NCI-H1930 (cell line): ENCODE results near the gene KCNA5.

Experiments used
- DNase-seq, 2 experiments: peaks; one replicate each; lab custom pipeline; 2025; lab: John Stamatoyannopoulos, UW

The KCNA5 gene

GRCh38 chr12:5064913-5065490 is 21.3 kb downstream of the KCNA5 start:
- DNase-seq, result no peak

GRCh38 chr12:5066251-5066650 is 22.6 kb downstream of the KCNA5 start:
- DNase-seq, result no peak

DNA sequence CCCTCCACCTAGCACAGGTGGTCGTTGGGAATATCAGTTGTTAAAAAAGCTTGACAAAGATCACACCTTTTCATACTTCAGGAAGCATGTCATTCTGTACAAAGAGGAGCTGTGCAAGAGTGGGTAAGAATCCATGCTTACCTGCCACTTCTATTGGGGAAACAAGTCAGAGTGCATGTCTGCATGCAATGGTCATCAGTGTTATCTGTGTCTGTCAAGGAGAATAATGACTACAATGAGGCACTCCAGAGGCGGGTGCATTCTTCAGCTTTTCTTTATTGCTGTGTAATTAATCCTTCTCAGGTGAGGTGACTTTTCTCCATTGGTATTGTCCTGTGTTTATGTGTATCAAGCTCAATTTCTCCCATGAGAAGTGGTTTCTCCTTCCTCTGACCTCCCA is 24.4 kb downstream of the KCNA5 start:
- no peak for DNase-seq

DNA sequence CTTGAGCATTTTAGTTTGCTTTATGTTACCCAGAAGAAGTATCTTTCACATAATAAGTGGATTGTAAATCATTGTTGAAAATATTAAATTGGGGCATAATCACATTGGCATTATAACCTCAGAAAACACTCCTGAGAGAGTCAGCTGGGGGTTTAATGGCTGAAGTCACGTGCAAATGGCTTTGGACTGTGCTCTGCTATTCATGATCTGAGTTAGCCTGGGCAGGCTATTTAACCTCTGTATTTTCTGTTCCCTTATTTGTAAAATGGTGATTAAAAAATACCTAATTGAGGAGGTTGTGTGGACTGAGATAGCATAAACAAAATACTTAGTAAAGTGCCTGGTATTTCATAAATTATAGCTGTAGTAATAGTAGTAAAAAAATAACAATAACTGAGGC is 24.9 kb downstream of the KCNA5 start:
- no peak for DNase-seq

- no peak for DNase-seq
Observed at GRCh38 chr12:5070090-5070489, 26.4 kb downstream of the KCNA5 start.

DNA sequence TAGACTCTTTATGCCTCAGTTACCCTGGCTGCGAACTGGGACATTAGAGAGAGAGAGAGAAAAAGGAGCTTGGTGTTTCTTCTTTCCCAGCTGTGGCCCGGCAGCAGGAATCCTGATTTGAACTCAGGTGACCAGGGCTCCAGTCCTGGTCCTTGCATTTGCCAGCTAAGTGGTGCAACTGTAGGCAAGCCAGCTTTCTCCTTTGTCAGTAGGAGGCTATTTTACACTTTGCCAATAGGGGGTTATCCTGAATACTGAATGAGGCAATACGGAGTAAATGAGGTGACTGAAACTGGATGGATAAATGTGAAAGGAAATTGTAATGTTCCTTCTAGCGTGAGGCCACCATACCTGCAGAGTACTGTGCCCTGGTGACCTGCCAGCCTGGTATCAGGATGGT is 27.8 kb downstream of the KCNA5 start:
- no peak for DNase-seq

GRCh38 chr12:5072311-5072710 is 28.6 kb downstream of the KCNA5 start:
- no peak for DNase-seq

GRCh38 chr12:5073054-5073453 is 29.4 kb downstream of the KCNA5 start:
- DNase-seq, result no peak

GRCh38 chr12:5073853-5074252 is 30.2 kb downstream of the KCNA5 start:
- no peak for DNase-seq

- no peak for DNase-seq
Observed at GRCh38 chr12:5076761-5077160, 33.1 kb downstream of the KCNA5 start.

DNA sequence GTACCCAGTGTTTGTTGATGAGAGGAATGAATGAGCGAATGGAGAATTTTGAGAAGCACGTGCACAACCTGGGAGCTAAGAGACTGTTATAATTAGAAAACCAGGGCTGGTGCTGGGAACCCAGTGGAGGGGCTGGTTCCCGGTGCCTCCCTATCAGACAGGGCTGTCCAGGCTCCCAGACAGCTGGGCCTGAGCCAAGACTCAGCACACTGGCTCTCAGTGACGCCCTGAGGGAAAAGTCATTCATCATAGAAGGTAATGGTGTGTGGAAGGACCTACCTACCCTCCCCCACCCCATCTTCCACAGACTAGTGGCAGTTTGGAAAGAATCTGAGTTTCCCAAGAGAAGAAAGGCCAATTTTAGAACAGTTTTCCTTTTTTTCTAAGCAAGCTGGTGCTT is 34.7 kb downstream of the KCNA5 start:
- DNase-seq, result no peak

DNA sequence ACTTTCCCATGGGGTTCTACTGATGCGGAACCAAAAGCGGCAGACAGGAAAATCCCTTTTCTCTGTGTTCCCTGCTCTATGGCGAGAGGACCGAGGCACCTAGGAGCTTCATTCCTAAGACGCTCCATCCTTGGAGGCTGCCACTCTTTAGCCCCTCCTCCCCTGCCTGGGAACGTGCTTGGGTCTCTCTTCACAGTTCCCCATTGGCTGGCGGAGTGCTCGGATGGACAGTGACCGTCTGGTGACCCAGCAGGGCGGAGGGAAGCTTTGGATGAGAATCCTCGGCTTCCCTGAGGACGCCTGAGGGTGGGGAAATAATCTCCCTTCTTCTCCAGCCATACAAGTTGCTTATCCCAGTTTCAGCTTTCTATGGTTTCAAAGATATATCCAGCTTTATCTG is 37.3 kb downstream of the KCNA5 start:
- DNase-seq, result no peak

DNA sequence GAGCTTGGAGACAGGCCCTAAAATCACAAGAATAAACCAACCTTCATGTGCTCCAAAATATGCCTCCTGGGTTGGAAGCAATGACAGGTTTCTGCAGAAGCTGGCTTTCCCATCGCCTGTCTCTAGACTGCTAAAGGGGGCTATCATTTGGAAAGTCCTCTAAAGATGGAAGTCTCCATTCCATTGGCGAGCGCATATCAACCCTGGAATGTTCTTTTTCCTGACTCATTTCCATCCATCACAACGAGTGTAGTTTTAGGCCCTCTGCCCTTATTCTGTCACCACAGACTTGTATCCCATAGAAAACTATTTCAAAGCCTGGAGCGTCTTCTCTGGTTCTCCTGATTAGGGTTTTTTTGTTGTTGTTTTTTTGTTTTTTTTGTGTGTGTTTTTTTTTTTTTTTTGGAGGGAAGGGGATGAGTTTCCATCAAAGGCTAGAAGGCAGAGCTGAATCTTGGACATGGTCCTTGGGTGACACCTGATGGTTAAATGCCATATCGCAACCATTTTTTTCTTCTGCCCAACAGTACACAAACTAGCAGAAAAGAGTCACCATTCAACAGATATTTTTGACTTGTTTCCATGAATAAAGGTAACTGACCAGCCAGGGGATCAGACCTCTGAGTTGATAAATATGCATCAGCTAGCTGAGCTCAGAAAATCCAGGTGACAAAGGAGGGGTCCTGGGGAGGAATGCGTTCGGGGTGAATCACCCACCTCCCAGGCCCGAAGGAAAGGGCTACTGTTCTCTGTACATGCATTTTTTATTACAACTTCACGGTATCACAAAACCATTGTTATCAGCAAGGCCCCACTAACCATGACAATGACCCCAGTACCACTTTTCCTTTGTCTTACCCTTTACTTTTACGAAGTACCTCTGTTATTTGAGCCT is 40.5 kb downstream of the KCNA5 start:
- peak; percentile 4 to 39 for DNase-seq

DNA sequence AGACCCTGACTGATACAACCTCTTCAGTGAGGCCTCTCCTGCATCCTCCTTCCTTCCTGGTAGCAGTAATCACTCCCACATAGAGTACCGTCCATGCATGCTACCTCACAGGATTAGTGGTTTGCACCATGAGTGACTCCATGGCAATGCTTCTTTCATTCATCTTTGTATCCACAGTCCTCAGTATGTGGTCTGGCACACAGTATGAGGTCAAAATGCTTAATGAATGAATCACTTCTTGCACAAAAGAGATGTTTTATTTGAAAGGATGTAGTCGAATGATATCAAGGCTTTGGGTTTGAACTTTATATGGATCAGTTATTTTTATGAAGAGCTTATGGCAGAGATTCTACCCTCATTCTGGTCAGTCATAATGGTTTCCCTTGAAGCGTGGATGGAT is 42.2 kb downstream of the KCNA5 start:
- no peak for DNase-seq

GRCh38 chr12:5087831-5088554 is 44.3 kb downstream of the KCNA5 start:
- DNase-seq, result no peak

- DNase-seq, result no peak
Observed at GRCh38 chr12:5088586-5089264, 45.0 kb downstream of the KCNA5 start.

DNA sequence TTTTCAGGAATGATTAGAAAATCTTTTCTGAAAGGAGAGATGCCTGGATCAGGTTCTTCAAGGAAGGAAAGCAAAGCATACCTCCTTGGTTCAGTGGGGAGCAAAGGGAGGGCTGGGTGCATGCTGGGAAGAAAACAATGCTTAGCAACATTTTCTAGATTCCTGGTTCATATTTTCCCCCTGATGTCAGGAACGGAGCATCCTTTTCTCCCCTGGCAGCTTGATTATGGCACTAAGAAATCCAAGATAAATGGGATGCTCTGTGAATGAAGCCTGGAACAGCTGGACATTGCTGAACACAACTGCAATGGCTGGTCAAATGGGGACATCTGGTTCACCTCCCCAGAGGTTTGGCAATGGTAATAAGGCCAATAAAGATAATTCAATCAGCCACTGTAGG is 50.9 kb downstream of the KCNA5 start:
- no peak for DNase-seq

DNA sequence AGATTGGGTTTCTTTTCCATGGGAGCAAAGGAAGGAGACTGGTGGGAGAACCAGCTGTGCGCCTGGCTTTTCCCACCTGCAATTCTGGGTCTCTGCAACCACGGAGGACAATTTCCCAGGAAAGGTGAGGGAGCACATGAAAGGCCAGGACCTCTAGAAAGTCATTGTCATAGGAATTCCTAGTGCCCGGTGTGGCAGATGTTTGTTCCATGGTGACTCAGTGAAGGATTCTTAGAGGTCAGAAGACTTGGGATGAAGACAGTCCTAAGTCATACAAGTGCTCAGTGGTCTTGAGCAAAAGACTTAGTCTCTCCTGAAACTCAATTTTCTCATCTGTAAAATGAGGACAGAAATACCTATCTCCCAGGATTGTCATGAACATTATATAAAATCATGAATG is 51.3 kb downstream of the KCNA5 start:
- no peak for DNase-seq
